ENCODE results near the gene SPOUT1.

DNA sequence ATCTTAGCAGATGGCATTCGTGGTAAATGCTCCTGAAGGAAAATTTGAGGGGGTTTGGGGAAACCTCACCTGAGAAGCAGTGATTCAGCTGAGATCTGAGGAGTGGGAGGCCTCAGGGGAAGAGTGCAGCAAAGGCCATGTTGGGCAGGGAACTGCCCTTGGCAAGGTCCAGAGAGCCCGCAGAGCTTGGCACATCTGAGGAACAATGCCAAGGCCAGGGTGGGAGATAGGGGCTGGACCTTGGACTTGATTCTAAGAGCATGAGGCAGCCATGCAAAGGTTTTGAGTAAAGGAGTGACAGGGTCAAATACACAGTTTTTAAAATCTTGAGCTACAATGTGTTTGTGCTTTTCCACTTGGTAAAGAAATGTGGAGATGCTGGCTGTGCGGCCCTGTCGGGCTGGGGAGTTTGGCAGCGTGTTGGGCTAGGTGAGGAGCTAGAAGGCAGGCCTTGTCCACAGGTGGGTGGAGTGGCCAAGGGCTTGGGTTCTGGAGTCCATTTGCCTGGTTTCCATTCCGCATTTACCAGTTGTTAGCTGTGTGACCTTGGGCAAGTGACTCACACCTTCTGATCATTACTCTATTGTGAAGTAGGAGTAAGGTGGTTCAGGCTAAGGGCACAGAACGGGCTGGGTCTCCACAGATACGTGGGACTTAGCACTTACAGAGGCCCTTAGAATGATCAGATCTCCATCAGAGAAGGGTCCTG lies 36.5 kb downstream of the SPOUT1 start:
- no peak for TF ChIP-seq EP300 (IDR thresholded peaks at IDR 0.05)
- TF ChIP-seq, protein P1, sequence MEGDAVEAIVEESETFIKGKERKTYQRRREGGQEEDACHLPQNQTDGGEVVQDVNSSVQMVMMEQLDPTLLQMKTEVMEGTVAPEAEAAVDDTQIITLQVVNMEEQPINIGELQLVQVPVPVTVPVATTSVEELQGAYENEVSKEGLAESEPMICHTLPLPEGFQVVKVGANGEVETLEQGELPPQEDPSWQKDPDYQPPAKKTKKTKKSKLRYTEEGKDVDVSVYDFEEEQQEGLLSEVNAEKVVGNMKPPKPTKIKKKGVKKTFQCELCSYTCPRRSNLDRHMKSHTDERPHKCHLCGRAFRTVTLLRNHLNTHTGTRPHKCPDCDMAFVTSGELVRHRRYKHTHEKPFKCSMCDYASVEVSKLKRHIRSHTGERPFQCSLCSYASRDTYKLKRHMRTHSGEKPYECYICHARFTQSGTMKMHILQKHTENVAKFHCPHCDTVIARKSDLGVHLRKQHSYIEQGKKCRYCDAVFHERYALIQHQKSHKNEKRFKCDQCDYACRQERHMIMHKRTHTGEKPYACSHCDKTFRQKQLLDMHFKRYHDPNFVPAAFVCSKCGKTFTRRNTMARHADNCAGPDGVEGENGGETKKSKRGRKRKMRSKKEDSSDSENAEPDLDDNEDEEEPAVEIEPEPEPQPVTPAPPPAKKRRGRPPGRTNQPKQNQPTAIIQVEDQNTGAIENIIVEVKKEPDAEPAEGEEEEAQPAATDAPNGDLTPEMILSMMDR (IDR thresholded peaks at IDR 0.05) = no peak

Data from gastroesophageal sphincter (tissue), 3 donors.